OCI-LY7 (cell line): Measurements from ENCODE around the gene EBF3.

Experiments
- EZH2phosphoT487 ChIP-seq: fragments of 200-600 bp; sonication (generic); IDR thresholded peaks from 2 replicates; pipeline ENCODE4 v1.6.1; 2018; ENCODE audit warnings: low read depth, borderline replicate concordance, mild to moderate bottlenecking, mixed run types, antibody characterized with exemption, low read length, moderate library complexity, mixed read lengths
- TF ChIP-seq, protein P1 (sequence below): fragments of 200-600 bp; sonication (generic); conservative IDR thresholded peaks from 2 replicates; pipeline ENCODE4 v1.5.1; 2014; ENCODE audit warnings: mild to moderate bottlenecking, antibody characterized with exemption, low read length, moderate library complexity, mixed read lengths

DNA sequence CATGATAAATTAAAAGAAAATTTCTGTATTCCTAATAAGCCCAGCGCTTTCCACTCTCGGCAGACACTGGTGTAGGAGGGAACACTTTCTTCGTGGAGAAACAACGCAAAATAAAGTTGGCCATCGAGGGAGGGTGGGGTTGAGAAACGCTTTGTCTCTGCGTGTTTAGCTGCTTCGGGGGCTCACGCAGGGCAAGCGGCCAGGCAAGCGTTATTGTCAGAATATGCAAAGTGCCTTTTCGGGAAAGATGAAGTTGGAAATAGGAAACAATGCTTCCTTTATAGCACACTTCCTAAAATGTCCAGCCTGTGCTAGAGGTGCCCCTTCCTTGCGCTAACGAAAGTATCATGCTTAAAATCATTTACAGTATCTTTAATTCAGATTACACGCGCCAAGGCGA, 1.9 kb upstream of the EBF3 start:
- TF ChIP-seq, protein P1, sequence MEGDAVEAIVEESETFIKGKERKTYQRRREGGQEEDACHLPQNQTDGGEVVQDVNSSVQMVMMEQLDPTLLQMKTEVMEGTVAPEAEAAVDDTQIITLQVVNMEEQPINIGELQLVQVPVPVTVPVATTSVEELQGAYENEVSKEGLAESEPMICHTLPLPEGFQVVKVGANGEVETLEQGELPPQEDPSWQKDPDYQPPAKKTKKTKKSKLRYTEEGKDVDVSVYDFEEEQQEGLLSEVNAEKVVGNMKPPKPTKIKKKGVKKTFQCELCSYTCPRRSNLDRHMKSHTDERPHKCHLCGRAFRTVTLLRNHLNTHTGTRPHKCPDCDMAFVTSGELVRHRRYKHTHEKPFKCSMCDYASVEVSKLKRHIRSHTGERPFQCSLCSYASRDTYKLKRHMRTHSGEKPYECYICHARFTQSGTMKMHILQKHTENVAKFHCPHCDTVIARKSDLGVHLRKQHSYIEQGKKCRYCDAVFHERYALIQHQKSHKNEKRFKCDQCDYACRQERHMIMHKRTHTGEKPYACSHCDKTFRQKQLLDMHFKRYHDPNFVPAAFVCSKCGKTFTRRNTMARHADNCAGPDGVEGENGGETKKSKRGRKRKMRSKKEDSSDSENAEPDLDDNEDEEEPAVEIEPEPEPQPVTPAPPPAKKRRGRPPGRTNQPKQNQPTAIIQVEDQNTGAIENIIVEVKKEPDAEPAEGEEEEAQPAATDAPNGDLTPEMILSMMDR: no peak
- no peak for TF ChIP-seq EZH2phosphoT487
